GM10266 (cell line): ENCODE results near the gene POMT2.

Source experiments
- DNase-seq: peaks from one replicate; pipeline ENCODE4 v3.0.0; 2012; ENCODE audit errors: extremely low spot score
- TF ChIP-seq, protein P1 (sequence below): IDR thresholded peaks from 2 replicates; pipeline ENCODE4 v1.5.1; 2012; ENCODE audit warnings: mild to moderate bottlenecking, low read depth; ENCODE audit not compliant: control insufficient read depth, insufficient read depth; ENCODE audit errors: missing control alignments

Gene POMT2

DNA sequence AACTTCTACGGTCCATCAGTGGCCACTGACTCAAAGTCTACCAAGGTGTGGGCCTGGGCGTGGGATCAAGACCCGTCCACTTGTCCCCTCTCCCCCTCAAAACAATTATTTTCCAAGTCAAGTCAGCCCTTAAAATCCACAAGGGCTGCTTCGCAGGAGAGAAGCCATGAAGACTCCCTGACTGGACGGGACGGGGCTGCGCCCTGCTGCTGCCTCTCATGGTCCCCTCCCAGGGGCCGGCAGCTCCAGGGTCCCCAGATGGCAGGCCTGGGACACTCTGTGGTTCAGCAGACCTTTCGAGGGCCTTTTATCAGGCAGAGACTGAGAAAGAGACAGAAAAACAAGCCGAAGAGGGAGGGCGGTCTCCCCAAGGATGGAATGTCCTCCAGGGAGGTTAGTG is 60.5 kb downstream of the POMT2 start:
- DNase-seq: no peak
- TF ChIP-seq, protein P1, sequence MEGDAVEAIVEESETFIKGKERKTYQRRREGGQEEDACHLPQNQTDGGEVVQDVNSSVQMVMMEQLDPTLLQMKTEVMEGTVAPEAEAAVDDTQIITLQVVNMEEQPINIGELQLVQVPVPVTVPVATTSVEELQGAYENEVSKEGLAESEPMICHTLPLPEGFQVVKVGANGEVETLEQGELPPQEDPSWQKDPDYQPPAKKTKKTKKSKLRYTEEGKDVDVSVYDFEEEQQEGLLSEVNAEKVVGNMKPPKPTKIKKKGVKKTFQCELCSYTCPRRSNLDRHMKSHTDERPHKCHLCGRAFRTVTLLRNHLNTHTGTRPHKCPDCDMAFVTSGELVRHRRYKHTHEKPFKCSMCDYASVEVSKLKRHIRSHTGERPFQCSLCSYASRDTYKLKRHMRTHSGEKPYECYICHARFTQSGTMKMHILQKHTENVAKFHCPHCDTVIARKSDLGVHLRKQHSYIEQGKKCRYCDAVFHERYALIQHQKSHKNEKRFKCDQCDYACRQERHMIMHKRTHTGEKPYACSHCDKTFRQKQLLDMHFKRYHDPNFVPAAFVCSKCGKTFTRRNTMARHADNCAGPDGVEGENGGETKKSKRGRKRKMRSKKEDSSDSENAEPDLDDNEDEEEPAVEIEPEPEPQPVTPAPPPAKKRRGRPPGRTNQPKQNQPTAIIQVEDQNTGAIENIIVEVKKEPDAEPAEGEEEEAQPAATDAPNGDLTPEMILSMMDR: no peak

DNA sequence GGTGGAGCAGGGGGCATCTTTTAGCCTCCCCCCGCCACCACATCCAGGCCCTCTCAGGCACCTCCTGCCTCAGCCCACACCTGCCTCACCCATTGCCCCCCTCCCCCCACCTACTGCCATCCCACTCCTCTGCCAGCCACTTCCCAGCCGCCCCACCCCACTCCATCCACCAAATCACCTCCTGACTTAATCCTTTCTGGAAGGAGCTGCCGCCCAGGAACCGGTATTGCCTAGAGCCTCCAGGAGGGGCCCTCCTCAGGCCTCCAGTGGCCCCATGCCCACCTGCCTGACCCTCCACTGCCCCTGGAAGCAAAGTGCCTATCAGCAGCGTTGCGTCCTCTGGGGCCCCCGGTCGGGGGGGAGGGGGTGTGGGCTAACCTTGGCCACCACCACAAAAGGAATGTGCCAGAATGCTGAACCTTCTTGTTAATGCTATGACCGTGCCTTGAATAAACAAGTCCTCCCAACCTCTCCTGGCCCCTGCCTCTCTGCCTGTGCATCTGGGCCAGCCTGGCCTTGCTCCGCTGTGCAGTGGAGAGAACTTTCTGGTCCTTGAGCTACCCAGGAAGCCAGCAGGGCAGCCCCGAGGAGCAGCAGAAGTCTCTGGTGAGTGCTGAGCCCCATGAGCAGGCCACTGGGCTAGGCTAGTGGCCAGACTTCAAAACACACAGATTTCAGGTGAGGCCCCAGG is 61.5 kb downstream of the POMT2 start:
- DNase-seq: no peak
- TF ChIP-seq, protein P1: no peak

DNA sequence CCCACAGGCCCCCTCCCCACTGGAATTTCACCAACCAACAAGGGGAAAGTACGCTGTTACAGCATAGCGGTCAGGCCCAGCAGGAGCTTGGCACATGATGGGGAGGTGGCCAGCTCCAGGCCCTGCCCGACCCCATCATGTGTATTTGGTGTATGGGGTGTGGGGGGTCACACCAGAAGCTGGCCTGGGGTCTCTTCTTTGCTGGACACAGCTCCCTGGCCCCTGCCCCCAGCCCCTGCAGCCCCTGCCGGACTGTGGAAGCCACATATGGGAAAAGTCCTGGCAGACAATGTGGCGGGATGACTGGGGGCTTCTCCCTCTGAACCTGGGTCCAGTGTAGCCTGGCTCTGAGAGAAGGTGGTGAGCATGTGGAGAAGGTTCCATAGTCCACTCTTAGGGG is 62.1 kb downstream of the POMT2 start:
- TF ChIP-seq, protein P1: no peak
- DNase-seq: no peak

DNA sequence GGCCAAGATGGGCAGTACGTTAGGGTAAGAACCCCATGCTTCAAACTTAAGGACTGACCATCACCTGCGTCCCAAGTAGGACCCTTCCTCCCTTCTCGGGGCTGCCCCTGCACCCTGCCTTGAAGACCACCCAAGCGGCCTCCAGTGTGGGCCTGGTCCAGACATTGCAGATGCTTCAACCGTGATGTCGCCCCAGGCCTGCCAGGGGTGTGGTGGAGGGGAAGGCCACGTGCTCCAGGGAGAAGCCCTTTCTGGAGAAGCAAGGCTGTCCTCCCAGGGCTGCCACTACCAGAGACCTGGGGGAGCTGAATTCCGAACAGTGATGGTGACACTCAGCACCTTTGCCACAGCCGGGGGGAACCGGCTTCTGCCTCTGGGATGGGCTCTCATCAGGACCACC is 63.0 kb downstream of the POMT2 start:
- DNase-seq: no peak

DNA sequence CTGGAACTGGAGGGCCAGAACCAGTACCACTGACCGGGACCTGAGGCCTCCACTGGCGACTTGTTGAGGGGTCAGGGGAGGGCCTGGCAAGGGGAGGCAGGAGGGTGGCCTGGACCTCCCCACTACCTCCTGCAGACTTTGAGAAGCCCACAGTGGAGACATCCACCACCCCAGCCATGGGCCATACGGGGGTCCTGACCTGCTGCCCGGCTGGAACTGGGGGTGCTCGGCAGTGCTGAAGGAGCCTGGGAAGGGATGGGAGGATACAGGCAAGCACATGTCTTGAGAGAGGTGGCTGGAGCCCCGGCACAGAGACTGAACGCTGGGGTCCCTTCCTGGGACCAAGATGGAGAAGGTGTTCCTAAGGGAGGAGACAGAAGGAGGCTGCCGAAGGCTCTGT is 64.0 kb downstream of the POMT2 start:
- DNase-seq: no peak
- TF ChIP-seq, protein P1: no peak

More for the DNA sequence above, 63.0 kb downstream of the POMT2 start:
- TF ChIP-seq, protein P1: no peak

DNA sequence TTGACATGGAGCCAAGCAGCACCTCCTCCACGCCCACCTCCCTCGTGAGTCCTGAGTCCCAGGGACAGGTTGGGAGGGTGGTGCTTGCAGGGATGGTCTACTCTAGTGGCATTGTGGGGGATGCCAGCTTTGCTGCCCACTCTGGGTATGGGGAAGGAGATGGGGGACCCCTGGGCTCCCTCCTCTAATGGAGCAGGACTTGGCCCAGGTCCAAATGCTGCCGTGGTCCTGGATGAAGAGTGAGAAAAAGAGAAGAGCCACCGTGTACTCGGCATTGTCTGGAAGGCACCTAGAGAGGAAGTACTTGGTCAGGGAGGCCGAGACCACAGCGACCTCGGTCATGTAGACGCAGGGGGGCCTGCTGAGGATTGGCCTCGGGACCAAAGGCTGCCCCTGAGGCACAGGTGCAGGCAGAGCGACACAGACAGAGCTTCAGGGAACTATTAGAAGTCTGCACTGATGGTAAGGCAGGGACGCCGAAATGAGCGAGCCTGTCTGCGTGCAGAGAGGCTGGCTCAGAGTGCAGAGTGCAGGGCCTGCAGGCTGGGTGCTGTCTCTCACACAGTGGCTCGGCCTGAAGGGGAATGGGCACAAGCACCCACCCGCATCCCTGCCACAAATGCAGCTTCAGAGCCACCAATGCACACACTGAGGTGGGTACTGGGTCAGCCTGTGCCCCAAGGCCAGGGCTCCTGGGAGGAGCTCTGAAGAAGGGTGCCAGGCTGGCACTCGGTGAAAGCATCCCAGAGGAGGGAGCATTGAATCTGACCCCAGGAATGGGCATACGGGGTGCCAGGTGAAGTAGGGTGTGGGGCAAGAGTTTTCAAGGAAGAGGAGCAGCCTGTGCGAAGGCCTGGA is 67.1 kb downstream of the POMT2 start:
- TF ChIP-seq, protein P1: no peak
- DNase-seq: no peak

DNA sequence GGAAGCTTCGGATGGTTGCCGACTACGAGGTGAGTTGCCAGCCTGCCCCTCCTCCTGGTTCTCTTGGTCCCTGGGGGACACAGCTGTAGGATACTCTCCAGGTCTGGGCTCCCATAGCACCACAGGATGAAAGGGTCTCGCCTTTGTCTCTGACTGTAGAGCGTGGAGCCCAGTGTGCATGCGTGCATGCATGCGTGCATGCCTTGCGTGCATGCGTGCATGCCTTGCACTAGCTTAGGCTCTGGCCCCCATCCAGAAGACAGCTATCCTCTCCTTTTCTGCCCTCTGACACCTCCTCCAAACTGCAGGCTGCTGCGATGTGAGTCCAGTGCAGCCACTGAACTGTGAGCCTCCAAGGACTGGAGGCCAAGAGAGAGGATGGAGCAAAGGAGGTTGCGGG is 68.8 kb downstream of the POMT2 start:
- TF ChIP-seq, protein P1: no peak
- DNase-seq: no peak
